Lower lobe of right lung (tissue), 2 donors: ENCODE measurements around the gene PTPN5. TPM values are rescaled to one million over a fixed set of nuclear protein-coding genes. Genes with fewer than 3 reads are reported as not detected.

Source experiments
- ATAC-seq, 2 donors: fragments of 200-7000 bp; cut with Tn5 transposase; one replicate each; pipeline ENCODE4 v1.9.1; 2020 to 2022; ENCODE audit warnings: mild to moderate bottlenecking in 2 of 2, moderate library complexity in 2 of 2
- DNase-seq: peaks from one replicate; pipeline ENCODE4 v3.0.0-alpha.2; 2020
- H3K27ac ChIP-seq: fragments of 200-600 bp; one replicate; pipeline ENCODE4 v1.8.0; 2022
- H3K27me3 ChIP-seq: fragments of 200-600 bp; one replicate; pipeline ENCODE4 v1.8.0; 2022; ENCODE audit warnings: low read depth
- H3K36me3 ChIP-seq: fragments of 200-600 bp; one replicate; pipeline ENCODE4 v1.8.0; 2022; ENCODE audit warnings: mild to moderate bottlenecking
- H3K4me1 ChIP-seq: fragments of 200-600 bp; one replicate; pipeline ENCODE4 v1.8.0; 2022
- H3K4me3 ChIP-seq: fragments of 200-600 bp; one replicate; pipeline ENCODE4 v1.8.0; 2022; ENCODE audit warnings: mild to moderate bottlenecking
- H3K9me3 ChIP-seq: fragments of 200-600 bp; one replicate; pipeline ENCODE4 v1.8.0; 2022
- intact Hi-C: fragments of 100-400 bp; cut with DNase I; formaldehyde crosslinking; loops from one replicate; pipeline ENCODE4 v1.11.0; 2022
- total RNA-seq: library from RNA; stranded (reverse); fragmentation: NEBNext Ultra II Directional; extraction: Animal tissue kit (Norgen Biotek cat#: 25700); gene quantifications from one replicate; pipeline ENCODE4 v1.2.1, GENCODE V29; 2021
- TF ChIP-seq, protein P1 (sequence below): fragments of 200-600 bp; IDR thresholded peaks from one replicate; pipeline ENCODE4 v1.8.0; 2022; ENCODE audit warnings: antibody characterized with exemption, mild to moderate bottlenecking
- donor health status: DM: no; HTN: yes; CAD: no; lungs with severe emphysema.

PTPN5 gene
- total RNA-seq, 1 donor from 2014 or later, result 0.80 TPM

DNA sequence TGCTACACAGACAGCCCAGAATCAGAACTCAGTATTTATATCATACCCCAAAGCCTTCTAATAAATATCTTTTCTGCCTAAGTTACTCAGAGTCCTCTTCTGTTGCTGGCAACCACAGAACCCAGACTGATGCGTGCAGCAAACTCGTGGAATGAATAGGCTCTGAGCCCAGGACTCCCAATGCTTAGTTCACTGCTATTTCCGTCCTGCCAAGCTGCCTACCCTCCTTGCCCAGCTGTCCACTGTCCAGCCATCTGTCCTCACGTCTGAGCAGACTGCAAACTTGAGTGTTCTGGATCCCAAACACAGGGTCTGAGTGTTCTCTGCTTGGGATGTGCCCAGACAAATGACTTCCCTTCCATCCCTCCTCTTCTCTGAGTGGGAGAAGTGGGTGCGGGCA, 19.4 kb downstream of the PTPN5 start:
- intact Hi-C loops, result no loop called here
- H3K4me1 ChIP-seq, result no peaks in the 10 kb centered on the region
- no peak for DNase-seq
- H3K9me3 ChIP-seq, result no peaks in the 10 kb centered on the region
- no peak overlapping the region for H3K27ac ChIP-seq
- no peak overlapping the region for H3K4me3 ChIP-seq
- TF ChIP-seq, protein P1, sequence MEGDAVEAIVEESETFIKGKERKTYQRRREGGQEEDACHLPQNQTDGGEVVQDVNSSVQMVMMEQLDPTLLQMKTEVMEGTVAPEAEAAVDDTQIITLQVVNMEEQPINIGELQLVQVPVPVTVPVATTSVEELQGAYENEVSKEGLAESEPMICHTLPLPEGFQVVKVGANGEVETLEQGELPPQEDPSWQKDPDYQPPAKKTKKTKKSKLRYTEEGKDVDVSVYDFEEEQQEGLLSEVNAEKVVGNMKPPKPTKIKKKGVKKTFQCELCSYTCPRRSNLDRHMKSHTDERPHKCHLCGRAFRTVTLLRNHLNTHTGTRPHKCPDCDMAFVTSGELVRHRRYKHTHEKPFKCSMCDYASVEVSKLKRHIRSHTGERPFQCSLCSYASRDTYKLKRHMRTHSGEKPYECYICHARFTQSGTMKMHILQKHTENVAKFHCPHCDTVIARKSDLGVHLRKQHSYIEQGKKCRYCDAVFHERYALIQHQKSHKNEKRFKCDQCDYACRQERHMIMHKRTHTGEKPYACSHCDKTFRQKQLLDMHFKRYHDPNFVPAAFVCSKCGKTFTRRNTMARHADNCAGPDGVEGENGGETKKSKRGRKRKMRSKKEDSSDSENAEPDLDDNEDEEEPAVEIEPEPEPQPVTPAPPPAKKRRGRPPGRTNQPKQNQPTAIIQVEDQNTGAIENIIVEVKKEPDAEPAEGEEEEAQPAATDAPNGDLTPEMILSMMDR, result no peak
- no peaks in the 10 kb centered on the region for H3K27me3 ChIP-seq
- H3K36me3 ChIP-seq, result no peaks in the 10 kb centered on the region
- no peak for ATAC-seq

DNA sequence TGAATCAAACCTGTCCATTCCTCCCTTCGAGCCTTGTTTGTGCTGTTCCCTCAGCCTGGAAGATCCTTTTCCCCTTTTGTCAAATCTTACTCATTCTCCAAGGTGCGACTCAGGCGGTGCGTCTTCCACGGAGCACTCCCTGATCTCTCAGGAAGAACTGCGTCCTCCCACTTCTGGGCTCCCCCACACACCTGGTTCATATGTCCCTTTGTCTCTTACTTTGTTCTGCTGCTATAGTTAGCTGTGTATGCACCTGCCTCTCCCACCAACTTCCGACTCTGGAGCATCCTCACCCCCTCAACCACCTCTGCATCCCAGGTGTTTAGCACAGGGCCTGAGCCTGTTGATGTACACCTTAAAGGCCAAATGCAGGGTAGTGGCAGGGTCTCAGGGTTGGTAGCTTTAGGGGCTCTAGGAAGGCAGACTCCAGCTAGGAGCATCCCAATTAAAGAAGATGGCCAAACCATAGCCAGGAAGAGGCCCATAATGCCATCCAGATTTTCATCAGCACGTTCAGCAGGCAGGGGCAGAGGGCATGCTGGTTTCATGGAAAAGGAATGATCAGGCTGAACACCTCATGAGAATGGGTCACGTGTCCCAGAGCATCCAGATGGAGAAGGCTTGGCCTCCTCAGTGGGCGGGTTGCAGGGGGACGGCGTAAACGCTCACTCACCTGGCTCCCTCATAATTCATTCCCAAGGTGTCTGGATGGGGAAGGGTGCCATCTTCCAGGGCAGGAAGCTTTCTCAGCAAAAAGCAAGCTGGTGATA, 20.1 kb downstream of the PTPN5 start:
- Histone ChIP-seq H3K36me3 (no peaks in the 10 kb centered on the region), H3K27me3 (no peaks in the 10 kb centered on the region), H3K4me1 (no peaks in the 10 kb centered on the region), H3K27ac (no peak overlapping the region), H3K4me3 (no peak overlapping the region), H3K9me3 (no peaks in the 10 kb centered on the region)
- intact Hi-C loops, result no loop called here
- TF ChIP-seq, protein P1, result no peak
- DNase-seq (no peak), ATAC-seq (no peak)

DNA sequence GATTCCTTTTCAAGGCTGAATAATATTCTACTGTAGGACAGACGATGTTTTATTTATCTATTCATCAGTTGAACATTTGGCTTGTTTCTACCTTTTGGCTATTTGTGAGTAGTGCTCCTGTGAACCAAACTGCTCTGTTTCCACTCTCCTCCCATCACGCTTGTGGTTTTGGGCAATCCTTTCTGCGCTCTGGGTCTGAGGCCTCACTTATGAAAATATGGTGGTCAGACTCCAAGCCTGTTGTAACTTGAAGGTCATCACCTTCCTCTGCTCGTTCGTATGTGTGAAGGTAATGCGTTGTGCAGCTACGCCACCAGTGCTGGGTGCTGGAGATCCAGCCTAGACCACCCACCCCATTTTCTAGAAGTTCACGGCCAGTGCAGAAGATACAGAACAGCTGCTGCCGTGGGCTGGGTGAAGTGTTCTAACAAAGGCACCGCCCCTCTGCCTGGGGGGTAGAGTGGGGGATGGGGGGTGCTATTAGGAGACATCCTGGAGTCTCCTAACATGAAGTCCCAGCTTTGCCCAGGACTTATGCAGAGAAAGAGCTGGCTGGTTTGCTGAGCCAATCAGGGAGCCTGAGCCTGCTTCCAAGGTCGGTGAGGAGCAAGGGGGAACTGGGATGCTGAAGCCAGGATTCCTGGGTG, 21.0 kb downstream of the PTPN5 start:
- no peak for ATAC-seq
- Histone ChIP-seq H3K36me3 (no peaks in the 10 kb centered on the region), H3K4me1 (no peaks in the 10 kb centered on the region), H3K27ac (no peak overlapping the region), H3K27me3 (no peaks in the 10 kb centered on the region), H3K4me3 (no peak overlapping the region), H3K9me3 (no peaks in the 10 kb centered on the region)
- no peak for DNase-seq
- intact Hi-C loops, result no loop called here
- TF ChIP-seq, protein P1, result no peak

DNA sequence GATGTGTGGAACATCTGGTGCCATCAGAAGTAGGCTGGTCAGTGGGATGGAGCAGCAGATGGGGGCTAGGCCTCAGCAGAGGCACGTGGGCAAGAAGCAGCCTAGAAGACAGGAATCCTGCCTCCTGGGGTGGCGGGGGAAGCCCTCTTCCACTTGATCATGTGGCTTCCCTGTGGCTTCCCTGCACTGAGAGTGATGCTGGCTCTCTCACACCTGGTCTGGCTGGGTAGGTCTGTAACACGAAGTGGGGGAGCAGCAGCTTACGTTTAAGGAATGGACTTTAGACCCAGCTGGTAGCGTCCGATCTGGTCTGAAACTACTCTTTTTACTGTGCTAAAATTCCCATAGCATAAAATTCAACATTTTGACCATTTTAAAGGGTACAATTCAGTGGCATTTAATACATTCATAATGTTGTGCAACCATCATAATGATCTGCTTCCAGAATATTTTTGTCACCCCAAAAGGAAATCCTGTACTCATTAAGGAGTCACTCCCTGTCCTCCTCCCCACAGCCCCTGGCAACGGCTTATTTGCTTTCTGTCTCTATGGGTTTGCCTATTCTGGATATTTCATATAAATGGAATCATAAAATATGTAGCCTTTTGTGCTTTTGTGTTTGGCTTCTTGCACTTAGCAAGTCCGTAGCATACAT, 21.7 kb downstream of the PTPN5 start:
- Histone ChIP-seq H3K27ac (no peak overlapping the region), H3K9me3 (no peaks in the 10 kb centered on the region), H3K27me3 (no peaks in the 10 kb centered on the region), H3K36me3 (no peaks in the 10 kb centered on the region), H3K4me1 (no peaks in the 10 kb centered on the region), H3K4me3 (no peak overlapping the region)
- ATAC-seq (no peak), DNase-seq (no peak)
- TF ChIP-seq, protein P1, result no peak
- intact Hi-C loops, result no loop called here

DNA sequence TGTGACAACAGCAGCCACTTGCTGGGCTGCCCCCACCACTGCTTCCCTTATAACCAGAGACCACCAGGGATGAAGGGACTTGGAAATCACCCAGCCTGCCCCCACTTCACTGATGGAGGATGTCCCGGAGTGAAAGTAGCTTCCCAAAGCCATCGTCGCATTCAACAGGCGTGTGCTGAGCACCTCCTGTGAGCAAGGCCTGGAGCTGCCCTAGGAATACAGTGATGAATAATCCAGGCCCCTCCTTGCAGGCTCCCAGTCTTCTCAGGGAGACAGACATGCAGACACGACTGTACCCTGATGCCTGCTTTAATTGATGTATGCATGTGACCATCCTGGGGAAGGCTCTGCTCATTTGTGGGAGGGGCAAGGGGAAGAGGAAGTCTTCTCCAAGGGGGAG, 22.6 kb downstream of the PTPN5 start:
- Histone ChIP-seq H3K36me3 (no peaks in the 10 kb centered on the region), H3K27me3 (no peaks in the 10 kb centered on the region), H3K9me3 (no peaks in the 10 kb centered on the region), H3K4me1 (no peaks in the 10 kb centered on the region), H3K27ac (no peak overlapping the region), H3K4me3 (no peak overlapping the region)
- intact Hi-C loops, result no loop called here
- ATAC-seq (no peak), DNase-seq (no peak)
- TF ChIP-seq, protein P1, result no peak
